Stimulated activated CD4-positive, alpha-beta T cell treated with anti-CD3 and anti-CD28 coated beads, Interleukin-12 subunit alpha, Interleukin-12 subunit beta, amount 100 ng/mL, for 48 hours (primary cell): ENCODE results near the gene DBET.
"Not testable (repeated sequence)": the region's sequence is repeated elsewhere in the genome, so short reads cannot be mapped to it uniquely, and the experiment has no call there.

Source experiments
- DNase-seq, 3 donors: peaks; one replicate each; pipeline ENCODE4 v3.0.0-alpha.2; 2020; ENCODE audit warnings: low read depth in 2 of 3, low spot score in 1 of 3

DBET gene

DNA sequence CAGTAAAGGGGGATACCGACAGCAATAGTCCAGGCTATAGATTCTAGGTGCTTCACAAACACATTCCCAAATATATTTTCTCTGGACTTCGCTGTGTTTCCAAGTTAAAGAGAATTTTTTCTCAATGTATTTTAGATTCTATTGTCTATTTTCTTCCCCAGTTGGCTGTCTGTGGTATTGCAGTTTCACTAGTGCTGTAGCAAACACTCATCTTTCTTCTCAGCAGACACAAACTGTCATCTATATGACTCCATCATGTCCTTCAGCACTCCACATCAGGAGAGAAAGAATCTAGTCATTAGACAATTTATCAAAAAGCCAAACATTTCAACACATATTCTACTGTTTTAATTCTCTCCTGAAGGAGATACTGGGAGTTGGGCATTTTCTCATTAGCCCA lies at the start of gene DBET:
Gene DBET (plus strand): TSS at position 161 of the 400 bp plus-strand sequence.
- DNase-seq, result not testable (repeated sequence)

DNA sequence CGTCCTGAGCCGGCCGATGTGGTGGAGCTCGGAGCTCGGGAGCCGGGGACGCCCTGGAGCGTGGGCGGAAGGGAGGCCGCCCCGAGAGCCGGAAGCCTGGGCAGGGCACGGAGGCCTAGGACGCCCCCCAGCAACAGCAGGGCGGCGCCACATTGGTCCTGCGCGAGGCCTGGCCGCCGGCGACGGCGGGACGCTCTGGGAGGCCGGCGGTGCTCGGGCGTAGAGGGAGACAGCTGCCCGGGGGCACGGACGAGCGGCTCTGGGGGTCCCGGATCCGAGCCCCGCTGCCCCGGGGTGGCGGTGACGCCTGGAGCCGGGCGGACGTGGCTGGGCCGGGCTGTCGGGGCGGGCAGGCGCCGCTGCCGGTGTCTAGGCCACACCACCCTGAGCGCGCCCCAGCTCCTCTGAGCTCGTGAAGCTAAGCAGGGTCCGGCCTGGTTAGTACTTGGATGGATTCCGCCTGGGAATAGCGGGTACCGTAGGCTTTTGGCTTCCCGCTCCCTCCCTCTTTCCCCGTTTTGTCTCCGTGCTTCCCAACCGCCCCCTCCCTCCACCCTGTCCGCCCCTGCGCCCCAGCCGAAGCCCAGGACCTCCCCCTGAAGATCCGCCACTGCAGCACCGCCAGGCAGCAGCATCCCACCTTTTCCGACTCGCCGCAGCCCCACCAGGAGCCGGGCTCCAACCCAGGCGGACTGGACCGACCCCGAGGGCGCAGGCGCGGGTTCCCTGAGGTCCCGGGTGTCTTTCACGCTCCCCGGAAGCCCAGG lies 49.3 kb upstream of the DBET start:
- no peak for DNase-seq

DNA sequence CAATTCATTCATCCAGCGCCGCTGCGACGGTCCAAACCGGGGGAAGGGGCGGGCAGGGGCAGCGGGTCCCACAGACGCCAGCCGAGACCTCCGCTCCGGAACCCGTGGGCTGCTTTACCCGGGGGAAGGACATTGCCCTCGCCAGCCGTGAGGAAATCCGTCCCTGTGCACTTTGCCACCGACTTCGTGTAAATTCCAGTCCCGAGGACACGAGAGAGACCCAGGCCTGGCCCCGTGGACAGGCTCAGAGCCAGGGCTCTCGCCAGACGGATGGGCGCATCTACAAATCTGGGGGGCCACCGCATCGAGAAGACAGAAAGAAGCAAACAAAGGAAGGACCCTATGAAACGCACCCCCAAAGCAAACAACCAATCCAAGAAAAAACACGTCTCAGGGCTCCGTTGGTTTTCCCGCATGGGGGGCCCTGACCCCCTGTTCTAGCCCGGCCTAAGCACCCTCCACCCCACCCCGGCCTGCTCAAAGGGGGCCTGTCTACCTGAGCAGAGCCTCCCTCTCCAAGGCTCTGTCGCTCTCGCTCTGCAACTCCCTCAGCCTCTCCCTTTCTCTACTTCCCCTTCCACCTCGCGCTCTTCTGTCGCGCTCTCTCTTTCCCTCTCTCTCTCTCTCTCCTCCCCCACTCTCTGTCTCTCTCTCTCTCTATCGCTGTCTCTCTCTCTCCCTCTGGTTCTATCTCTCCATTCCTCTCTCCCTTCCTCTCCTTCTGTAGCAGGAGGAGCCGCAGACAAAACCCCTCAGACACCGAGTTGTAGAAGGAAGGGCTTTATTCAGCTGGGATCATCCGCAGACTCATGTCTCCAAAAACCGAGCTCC lies 48.5 kb upstream of the DBET start:
- DNase-seq, result no peak

DNA sequence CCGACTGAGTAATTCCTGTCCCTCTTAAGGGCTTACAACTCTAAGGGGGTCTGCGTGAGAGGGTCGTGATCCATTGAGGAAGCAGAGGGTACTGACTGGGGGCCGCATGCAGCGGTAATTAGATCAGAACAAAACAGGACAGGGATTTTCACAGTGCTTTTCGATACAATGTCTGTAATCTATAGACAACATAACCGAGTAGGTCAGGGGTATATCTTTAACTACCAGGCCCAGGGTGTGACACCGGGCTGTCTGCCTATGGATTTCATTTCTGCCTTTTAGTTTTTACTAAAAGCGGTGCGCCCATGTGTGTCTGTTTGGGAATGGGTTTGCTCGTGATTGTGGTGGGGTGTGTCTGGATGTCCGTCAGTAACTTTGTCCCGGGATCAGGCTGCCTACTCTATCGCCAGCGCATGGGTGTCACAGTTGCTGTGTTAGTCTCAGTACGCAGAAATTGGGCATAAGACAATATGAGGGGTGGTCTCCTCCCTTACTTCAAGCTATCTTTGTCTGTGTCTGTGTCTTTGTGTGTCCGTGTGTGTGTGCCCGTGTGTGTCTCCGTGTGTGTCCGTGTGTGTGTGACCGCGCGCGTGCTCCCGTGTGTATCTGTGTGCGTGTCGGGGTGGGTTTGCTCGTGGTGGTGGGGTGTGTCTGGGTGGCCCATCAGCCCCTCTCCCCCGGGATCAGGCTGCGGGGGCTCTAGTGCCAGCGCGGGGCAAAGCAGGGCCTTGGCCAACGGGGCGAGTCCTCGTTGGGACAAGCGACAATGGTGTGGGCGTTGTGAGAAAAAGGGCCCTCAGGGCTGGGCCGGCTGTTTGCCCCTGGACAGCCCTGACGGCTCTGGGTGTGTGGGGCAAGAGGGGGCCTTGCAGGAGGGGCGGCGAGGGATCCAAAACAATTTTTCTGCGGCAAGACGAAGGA lies 47.7 kb upstream of the DBET start:
- DNase-seq, result no peak

DNA sequence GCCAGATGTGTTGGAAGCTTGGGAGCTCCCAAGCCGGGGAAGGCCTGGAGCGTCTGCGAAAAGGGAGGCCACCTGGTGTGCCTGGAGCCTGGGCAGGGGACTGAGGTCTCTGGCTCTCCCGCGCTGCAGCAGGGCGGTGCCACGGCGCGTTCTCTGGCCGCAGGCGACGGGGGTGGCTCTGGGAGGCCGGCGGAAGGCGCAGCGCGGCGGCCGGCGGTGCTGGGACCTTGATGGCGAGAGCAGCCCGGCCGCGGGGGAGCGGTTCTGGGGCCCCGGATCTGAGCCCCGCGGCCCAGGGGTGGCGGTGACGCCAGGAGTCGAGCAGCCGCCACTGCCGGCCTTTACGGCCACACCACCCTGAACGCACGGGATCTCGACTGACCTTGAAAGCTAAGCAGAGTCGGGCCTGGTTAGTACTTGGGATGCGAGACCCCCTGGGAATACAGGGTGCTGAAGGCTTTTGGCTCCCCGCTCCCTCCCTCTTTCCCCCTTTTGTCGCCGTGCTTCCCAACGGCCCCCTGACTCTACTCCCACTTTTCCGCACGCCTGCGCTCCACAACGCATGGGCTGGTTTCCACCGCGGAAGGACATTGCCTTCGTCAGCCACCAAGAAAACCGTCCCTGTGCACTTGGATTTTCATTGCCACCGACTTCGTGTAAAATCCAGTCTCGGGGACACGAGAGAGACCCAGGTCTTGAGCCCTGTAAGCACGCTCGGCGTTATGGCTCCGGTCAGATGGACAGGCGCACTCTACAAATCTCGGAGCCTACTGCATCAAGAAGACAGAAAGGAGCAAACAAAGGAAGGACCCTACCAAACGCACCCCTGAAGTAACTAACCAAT lies 46.7 kb upstream of the DBET start:
- DNase-seq, result no peak

DNA sequence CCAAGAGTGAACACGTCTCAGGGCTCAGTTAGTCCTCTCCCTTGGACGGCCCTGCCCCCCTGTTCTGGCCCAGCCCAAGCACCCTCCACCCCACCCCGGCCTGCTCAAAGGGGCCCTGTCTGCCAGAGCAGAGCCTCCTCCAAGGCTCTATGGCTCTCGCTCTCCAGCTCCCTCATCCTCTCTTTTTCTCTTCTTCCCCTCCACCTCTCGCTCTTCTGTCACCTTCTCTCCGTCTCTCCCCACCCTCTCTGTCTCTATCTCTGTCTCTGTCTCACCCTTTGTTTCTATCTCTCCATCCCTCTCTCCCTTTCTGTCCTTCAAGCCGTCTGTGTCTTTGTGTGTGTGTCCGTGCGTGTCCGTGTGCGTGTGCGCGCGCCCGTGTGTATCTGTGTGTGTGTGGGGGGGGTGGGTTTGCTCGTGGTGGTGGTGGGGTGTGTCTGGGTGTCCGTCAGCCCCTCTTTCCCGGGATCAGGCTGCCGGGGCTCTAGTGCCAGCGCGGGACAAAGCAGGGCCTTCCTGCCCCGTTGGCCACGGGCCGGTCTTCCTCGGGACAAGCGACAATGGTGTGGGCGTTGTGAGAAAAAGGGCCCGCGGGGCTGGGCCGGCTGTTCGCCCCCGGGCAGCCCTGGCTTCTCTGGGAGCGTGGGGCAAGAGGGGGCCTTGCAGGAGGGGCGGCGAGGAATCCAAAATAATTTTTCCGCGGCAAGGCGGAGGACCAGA lies 45.9 kb upstream of the DBET start:
- no peak for DNase-seq

DNA sequence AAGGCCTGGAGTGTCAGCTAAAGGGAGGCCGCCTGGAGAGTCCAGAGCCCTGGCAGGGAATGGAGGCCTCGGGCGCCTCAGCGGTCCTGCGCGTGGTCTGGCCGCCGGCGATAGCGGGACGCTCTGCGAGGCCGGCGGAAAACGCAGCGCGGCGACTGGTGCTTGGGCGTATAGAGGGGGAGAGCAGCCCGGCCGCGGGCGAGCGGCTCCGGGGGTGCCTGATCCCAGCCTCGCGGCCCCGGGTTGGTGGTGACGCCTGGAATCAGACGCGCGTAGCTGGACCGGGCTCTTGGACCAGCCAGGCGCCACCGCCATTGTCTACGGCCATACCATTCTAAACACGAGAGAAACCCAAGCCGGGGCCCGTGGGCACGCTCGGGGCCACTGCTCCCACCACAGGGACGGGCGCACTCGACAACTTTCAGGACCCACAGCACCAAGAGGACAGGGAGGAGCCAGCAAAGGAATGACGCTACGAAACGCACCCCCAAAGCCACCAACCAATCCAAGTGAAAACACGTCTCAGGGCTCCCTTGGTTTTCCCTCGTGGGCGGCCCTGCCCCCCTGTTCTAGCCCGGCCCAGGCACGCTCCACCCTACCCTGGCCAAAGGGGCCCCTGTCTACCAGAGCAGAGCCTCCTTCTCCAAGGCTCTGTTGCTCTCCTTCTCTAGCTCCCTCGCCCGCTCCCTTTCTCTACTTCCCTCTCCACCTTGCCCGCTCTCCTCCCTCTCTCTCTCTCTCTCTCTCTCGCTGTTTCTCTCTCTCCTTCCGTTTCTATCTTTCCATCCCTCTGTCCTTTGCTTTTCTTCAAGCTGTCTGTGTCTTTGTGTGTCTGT lies 45.1 kb upstream of the DBET start:
- DNase-seq, result no peak

DNA sequence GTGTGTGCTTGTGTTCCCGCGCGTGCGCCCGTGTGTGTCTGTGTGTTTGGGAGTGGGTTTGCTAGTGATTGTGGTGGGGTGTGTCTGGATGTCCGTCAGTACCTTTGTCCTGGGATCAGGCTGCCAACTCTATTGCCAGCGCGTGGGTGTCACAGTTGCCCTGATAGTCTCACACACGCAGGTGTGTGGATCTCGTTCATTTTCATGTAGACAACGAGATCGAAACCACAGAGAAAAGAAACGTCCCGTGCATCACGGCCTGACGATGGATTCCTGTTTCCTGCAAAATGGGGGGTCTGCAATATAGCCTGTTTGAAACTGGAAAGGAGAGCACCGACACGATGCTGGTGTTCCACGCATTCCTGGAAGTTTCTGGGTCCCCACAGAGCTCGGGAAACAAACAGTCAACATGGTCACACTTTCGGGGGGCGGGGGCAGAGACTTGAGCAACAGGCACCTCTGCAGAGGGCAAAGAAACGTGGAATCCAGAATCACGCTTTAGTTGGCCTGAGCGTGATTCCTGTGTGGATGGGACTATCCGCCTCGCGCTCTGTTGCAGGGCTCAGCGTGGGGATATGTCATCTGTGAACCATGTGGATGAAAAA lies 44.3 kb upstream of the DBET start:
- not testable (repeated sequence) for DNase-seq

DNA sequence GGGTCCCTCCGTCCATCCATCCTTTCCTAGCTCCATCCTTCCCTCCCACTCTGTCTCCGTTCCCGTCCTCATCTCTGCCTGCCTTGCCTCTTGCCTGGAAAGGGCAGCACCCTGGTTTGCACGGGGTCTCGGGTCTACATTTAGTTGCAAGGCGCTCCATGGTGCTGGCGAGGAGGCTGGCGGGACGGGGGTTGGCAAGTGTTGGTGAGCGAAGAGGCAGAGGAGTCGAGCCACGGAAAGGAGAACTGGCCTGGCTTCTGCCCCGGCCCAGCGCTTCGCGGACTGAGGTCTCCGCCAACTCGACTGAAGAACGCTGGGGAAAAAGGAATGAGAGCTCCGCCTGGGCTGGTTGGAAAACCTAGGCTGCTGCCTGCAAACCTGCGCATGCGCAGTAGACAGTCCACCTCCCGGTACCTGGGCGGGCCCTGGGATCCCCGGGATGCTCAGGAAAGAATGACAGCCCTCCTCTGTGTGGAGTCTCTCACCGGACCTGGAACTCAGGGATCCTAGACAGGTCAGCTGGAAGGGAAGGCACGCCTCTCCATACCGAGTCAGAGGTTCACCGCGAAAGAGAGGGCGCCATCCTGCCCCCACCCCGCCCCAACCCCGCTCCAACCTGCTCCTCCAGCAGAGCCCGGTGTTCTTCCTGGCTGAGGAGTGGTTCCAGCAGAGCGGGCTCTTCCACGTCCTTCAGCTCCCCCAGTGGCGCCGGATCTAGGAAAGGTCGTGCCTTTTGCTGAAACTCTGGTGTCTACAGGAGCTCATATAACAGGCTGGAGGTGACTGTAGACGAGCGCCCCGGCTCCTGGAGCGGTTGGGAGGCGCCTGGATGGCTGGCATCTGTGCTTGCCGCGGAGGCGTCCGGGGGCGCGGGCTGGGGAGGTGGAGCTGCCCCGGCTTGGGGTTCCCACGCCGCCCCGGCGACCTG lies 43.2 kb upstream of the DBET start:
- no peak for DNase-seq

DNA sequence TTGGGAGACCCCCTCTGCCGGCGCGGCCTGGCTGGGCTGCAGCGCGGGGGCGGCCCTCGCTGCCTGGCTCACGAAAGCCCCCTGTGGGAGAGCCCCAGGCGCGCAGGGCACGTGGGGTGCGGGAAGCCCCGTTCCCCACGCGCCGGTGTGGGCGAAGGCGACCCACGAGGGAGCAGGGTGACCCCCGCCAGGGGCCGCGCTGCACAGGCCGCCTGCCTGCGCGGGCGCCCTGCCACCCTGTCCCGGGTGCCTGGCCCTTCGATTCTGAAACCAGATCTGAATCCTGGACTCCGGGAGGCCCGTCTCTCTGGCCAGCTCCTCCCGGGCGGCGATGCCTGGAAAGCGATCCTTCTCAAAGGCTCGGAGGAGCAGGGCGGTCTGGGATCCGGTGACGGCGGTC lies 42.3 kb upstream of the DBET start:
- not testable (repeated sequence) for DNase-seq

DNA sequence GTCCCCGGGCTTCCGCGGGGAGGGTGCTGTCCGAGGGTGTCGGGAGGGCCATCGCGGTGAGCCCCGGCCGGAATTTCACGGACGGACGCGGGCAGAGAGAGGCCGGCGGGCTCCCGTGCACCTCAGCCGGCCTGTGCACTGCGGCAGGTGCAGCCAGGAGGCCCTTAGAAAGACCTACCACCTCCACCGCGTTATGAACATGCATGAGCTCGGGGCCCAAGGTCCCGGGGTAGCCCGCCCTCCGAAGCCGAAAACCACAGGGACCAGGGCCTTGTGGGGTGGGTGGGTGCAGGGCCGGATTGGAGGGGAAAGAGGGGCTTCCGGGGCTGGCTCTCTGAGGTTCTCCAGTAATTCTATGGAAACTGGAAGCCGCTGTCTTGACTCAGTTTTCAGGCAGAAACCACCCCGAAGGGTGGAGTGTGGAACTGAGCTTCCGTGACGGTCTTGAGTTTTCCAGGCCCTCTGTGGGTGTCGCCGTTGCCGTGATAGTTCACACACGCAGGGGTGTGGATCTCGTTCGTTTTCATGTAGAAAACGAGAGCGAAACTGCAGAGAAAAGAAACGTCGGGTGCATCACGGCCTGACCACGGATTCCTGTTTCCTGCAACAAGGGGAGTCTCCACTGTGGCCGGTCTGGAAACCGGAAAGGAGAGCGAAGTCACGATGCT lies 41.6 kb upstream of the DBET start:
- not testable (repeated sequence) for DNase-seq

DNA sequence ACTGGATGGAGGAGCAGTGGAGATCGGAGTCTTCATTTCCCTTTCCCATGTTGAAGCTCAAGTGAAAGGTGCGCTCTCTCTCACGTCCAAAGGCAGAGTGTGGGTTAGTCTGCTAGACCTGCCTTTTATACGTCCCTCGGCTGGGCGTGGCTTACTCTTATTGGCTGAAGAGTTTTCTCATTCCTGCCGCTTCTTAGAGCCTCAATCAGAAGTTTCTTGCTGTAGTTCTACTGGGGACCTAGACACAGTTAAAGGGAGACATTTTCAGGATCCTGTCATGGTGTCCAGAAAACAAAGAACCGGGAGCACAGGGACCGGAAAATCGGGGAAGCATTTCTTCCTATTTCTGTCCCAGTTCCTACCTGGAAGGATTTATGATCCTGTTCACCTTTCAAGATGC lies 37.1 kb upstream of the DBET start, which contains the start of gene FRG2:
Gene FRG2 (minus strand): TSS at position 101 of the 400 bp plus-strand sequence. CDS start 52 bp downstream, at position 49.
- DNase-seq, result not testable (repeated sequence)

DNA sequence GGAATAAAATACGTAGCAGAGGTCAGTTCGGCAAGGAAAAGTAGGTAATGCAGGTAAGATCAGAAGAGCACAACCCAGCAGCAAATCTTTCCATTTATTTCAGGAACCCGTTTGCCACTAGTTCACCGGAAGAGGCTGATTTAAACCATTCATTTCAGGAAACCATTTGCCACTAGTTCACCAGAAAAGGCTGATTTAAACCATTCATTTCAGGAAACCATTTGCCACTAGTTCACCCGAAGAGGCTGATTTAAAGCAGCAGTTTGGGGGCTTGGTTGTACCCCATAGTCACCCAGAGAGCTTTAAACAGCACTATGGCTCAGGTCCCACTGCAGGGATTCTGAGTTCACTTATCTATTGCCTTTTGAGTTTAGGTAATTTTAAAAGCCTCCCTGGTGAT lies 33.0 kb upstream of the DBET start:
- DNase-seq, result not testable (repeated sequence)

DNA sequence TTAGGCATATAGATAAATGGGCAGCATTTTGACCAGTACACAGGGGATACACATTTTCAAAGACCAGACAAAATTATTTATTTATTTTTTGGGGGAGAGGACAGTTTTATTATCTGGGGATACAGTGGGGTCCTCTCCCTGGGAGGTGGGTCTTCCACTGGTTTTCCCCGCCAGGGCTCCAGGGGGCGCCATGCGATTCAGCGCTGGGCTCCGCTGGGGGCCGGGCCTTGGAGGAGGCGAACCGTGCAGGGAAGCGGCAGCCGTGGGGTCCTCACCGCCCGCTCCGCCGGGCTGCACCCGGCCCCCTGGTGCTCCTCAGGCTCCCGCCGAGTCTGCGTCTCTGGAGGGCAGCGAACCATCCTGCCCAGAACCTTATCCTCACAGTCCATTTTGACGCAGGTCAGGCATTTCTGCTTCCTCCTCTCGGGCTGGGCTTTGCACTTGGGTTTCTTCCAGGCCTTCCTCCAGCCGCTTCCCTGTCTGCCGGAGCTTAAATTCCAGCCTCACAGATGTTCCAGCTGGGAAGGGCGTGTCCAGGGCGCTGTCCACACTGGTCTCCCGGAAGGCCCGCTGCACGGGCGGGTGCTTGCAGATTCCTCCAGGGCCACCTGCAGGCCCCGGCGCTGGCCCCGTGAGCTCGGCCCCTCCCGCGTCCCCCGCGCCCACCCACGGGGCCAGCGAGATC lies 26.5 kb upstream of the DBET start:
- DNase-seq, result not testable (repeated sequence)

DNA sequence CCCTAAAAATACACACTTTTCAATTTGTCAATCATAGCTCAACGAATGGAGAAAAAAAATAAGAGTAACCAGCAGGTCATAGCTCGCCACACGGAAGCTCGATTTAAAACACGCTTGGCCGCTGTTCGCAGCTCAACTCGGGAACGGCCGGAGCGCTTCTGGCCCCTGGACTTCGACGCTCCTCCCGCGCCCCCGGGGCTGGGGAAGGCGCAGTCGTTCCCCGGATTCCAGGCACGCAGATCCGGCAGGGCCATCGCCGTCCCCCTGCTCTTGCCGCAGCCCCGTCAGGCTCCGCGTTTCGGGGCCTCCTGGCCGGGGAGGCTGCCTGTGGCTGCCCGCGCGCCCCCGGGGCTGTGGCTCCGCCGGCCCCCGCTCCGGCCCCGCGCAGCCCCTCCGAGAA lies 23.4 kb upstream of the DBET start:
- DNase-seq, result not testable (repeated sequence)

DNA sequence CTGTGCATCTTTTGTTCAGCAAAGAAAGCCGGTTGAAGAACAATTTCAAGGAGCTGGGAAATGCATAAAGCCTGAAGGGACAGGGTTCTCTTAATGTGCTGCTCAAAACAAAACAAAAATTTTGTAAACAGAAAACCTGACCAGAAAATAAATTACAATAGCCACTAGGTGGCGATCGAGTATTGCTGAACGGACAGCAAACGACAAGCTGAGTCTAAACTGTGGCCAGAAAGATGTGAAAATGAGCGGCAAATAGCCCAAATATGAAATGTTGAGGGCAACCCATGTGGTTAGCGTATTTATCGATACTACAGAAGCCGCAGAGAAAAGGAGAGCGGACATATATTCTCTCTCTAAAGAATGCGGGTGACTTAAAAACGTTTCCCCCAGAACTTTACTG lies 16.7 kb upstream of the DBET start:
- DNase-seq, result not testable (repeated sequence)
